CD14-positive monocyte (primary cell): ENCODE measurements around the gene ARHGAP21. TPM values are rescaled to one million over a fixed set of nuclear protein-coding genes. Genes with fewer than 3 reads are reported as not detected.

Experiments
- DNase-seq, 3 donors: peaks; one replicate each; pipeline ENCODE4 v3.0.0-alpha.2; 2011 to 2022
- H2AFZ ChIP-seq: 2 replicates; pipeline ENCODE4 v1.6.0; 2012; ENCODE audit warnings: mild to moderate bottlenecking, low read depth, low read length, inconsistent platforms; ENCODE audit not compliant: insufficient read depth, poor library complexity, severe bottlenecking
- H3K27ac ChIP-seq, 2 donors: 1 replicate in 1 of 2; 2 replicates in 1 of 2; pipeline ENCODE4 v1.5.1; 2012 to 2013; ENCODE audit warnings: low read length in 2 of 2, control low read depth in 1 of 2, inconsistent platforms in 1 of 2, low read depth in 1 of 2, mild to moderate bottlenecking in 1 of 2
- H3K27me3 ChIP-seq, 2 donors: one replicate each; pipeline versions ENCODE4 v1.6.0 to v1.6.1; 2011 to 2013; ENCODE audit warnings: low read length in 2 of 2; ENCODE audit not compliant: control insufficient read depth in 2 of 2, insufficient read depth in 2 of 2
- H3K36me3 ChIP-seq, 2 donors: replicated peaks in 1 of 2; 1 replicate in 1 of 2; 2 replicates in 1 of 2; pipeline versions ENCODE4 v1.5.1 to v1.6.1; 2012 to 2013; ENCODE audit warnings: low read length in 2 of 2, control low read depth in 1 of 2, inconsistent platforms in 1 of 2, mild to moderate bottlenecking in 1 of 2; ENCODE audit not compliant: insufficient read depth in 2 of 2, control insufficient read depth in 1 of 2
- H3K4me1 ChIP-seq, 2 donors: 1 replicate in 1 of 2; 2 replicates in 1 of 2; pipeline versions ENCODE4 v1.5.1 to v1.6.1; 2012 to 2013; ENCODE audit warnings: low read length in 2 of 2, control low read depth in 1 of 2, inconsistent platforms in 1 of 2, mild to moderate bottlenecking in 1 of 2, moderate library complexity in 1 of 2; ENCODE audit not compliant: insufficient read depth in 2 of 2, control insufficient read depth in 1 of 2
- H3K4me2 ChIP-seq: replicated peaks from 2 replicates; pipeline ENCODE3; 2012; ENCODE audit warnings: low read length, moderate library complexity, mild to moderate bottlenecking; ENCODE audit not compliant: poor library complexity, severe bottlenecking; ENCODE audit errors: extremely low read depth
- H3K4me3 ChIP-seq, 3 experiments: fragments of 200-600 bp in 1 of 3; sonication (generic) in 1 of 3; replicated peaks in 1 of 3; 1 replicate in 2 of 3; 2 replicates in 1 of 3; pipeline ENCODE4 v1.5.1; 2011 to 2013; ENCODE audit warnings: low read length in 3 of 3, mild to moderate bottlenecking in 3 of 3, control low read depth in 2 of 3, low read depth in 2 of 3, inconsistent platforms in 1 of 3, moderate library complexity in 1 of 3
- H3K79me2 ChIP-seq: 2 replicates; pipeline ENCODE4 v1.6.0; 2012; ENCODE audit warnings: mild to moderate bottlenecking, control low read depth, inconsistent platforms, low read length, moderate library complexity; ENCODE audit not compliant: insufficient read depth
- H3K9ac ChIP-seq: 2 replicates; pipeline ENCODE4 v1.6.0; 2017; ENCODE audit warnings: low read length, mild to moderate bottlenecking; ENCODE audit not compliant: insufficient read depth, poor library complexity, severe bottlenecking
- H3K9me3 ChIP-seq, 2 donors: replicated peaks in 1 of 2; 1 replicate in 1 of 2; 2 replicates in 1 of 2; pipeline versions ENCODE4 v1.5.1 to v1.6.1; 2012 to 2013; ENCODE audit warnings: low read length in 2 of 2, control low read depth in 1 of 2; ENCODE audit not compliant: control insufficient read depth in 1 of 2, insufficient read depth in 1 of 2
- H4K20me1 ChIP-seq: 2 replicates; pipeline ENCODE4 v1.6.0; 2012; ENCODE audit warnings: mild to moderate bottlenecking, low read length, control low read depth, moderate library complexity; ENCODE audit not compliant: insufficient read depth
- H3K27ac Mint-ChIP-seq, 7 donors: one replicate each; pipeline ENCODE4 v1.8.0; 2020; ENCODE audit warnings: mild to moderate bottlenecking in 7 of 7, mixed read lengths in 7 of 7, moderate library complexity in 6 of 7, inconsistent platforms in 2 of 7
- H3K27me3 Mint-ChIP-seq, 3 donors: one replicate each; pipeline ENCODE4 v1.8.0; 2021 to 2022; ENCODE audit warnings: low read depth in 3 of 3, mild to moderate bottlenecking in 3 of 3, mixed read lengths in 3 of 3, moderate library complexity in 3 of 3, inconsistent platforms in 1 of 3
- H3K36me3 Mint-ChIP-seq, 2 donors: one replicate each; pipeline ENCODE4 v1.8.0; 2020; ENCODE audit warnings: mixed read lengths in 2 of 2, inconsistent platforms in 1 of 2, mild to moderate bottlenecking in 1 of 2
- H3K4me1 Mint-ChIP-seq: one replicate; pipeline ENCODE4 v1.8.0; 2020; ENCODE audit warnings: mild to moderate bottlenecking, mixed read lengths
- H3K4me3 Mint-ChIP-seq, 2 donors: one replicate each; pipeline ENCODE4 v1.8.0; 2020; ENCODE audit warnings: mild to moderate bottlenecking in 2 of 2, mixed read lengths in 2 of 2, moderate library complexity in 1 of 2
- H3K9me3 Mint-ChIP-seq, 7 donors: one replicate each; pipeline ENCODE4 v1.8.0; 2020 to 2022; ENCODE audit warnings: mixed read lengths in 7 of 7, mild to moderate bottlenecking in 6 of 7, moderate library complexity in 6 of 7, inconsistent platforms in 2 of 7
- CTCF ChIP-seq: fragments of 200-600 bp; IDR thresholded peaks from one replicate; pipeline ENCODE4 v1.8.0; 2022; ENCODE audit warnings: antibody characterized with exemption, mild to moderate bottlenecking
- WGBS: methylation state at CpG from one replicate; pipeline ENCODE4 v1.1.5; 2013; ENCODE audit warnings: missing lambda C conversion rate; ENCODE audit not compliant: insufficient coverage; 5-methylcytosine and 5-hydroxymethylcytosine counted together
- intact Hi-C, 2 donors: fragments of 100-400 bp; cut with micrococcal nuclease; formaldehyde crosslinking; loops; one replicate each; pipeline versions ENCODE4 v1.15.0 to v1.15.1; 2023
- polyA plus RNA-seq, 3 donors: library from polyadenylated mRNA; depleted of rRNA in 1 of 3; unstranded in 2 of 3; stranded (reverse) in 1 of 3; fragments of 300-500 nt in 2 of 3; fragments of >200 nt in 1 of 3; fragmentation: Illumina TruSeq in 2 of 3; gene quantifications; 1 replicate in 2 of 3; 2 replicates in 1 of 3; pipeline ENCODE4 v1.2.3, GENCODE V29; 2012 to 2021

ARHGAP21 gene
- polyA plus RNA-seq, 3 donors = 2.1 to 20.0 (median 3.4) TPM

DNA sequence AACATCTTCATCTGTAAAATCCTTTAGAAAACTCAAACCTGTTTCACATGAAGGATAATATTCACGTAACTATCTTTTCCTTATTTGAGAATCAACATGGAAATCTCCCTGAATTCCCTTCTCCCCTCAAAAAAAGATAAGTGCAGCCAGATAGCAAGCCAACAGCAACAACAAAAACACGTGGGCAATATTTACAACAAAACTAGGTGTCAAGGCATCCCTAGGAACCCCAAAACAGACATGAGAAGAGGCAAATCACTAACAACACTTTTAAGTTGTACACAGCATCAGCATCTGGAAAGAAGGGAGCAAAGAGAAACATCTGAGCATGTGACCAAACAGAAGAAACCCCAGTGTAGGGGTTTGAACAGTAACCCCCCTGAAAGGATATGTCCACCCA lies 12.2 kb downstream of the ARHGAP21 start:
- Mint-ChIP-seq H3K36me3 (peaks cover 0 to 5% of the 10 kb centered on the region in 2 donors), H3K4me3 (no peak overlapping the region), H3K4me1 (peaks cover 2% of the 10 kb centered on the region), H3K9me3 (no peaks in the 10 kb centered on the region), H3K27ac (no peak overlapping the region), H3K27me3 (no peaks in the 10 kb centered on the region)
- no peaks in the 10 kb centered on the region for H3K9me3 ChIP-seq
- no peaks in the 10 kb centered on the region for H3K27me3 ChIP-seq
- no peak overlapping the region for H3K9ac ChIP-seq
- peaks cover 4 to 6% of the 10 kb centered on the region in 2 donors for H3K4me1 ChIP-seq
- H3K79me2 ChIP-seq = peaks cover 48% of the 10 kb centered on the region
- no peaks in the 10 kb centered on the region for H3K36me3 ChIP-seq
- WGBS = 100% methylated on average over 2 of the region's 2 CpGs
- no peak overlapping the region for H2AFZ ChIP-seq
- peaks cover 86% of the 10 kb centered on the region for H4K20me1 ChIP-seq
- H3K4me2 ChIP-seq = no peak overlapping the region
- intact Hi-C loops = no loop called here
- TF ChIP-seq CTCF = no peak
- H3K4me3 ChIP-seq = no peak overlapping the region
- no peak overlapping the region for H3K27ac ChIP-seq
- no peak for DNase-seq

GRCh38 chr10:24708081-24708480 lies 15.6 kb downstream of the ARHGAP21 start:
- Mint-ChIP-seq H3K4me3 (no peak overlapping the region), H3K36me3 (peaks cover 0 to 5% of the 10 kb centered on the region in 2 donors), H3K27me3 (no peaks in the 10 kb centered on the region), H3K27ac (no peak overlapping the region), H3K9me3 (no peaks in the 10 kb centered on the region), H3K4me1 (peaks cover 2% of the 10 kb centered on the region)
- DNase-seq = no peak
- no peaks in the 10 kb centered on the region for H3K27me3 ChIP-seq
- peaks cover 84% of the 10 kb centered on the region for H4K20me1 ChIP-seq
- intact Hi-C loops = no loop called here
- no peak overlapping the region for H3K4me2 ChIP-seq
- no peak overlapping the region for H3K4me3 ChIP-seq
- no peak overlapping the region for H3K27ac ChIP-seq
- no peak for TF ChIP-seq CTCF
- no peak overlapping the region for H3K9ac ChIP-seq
- no peaks in the 10 kb centered on the region for H3K36me3 ChIP-seq
- 100% methylated on average over 3 of the region's 3 CpGs for WGBS
- H3K79me2 ChIP-seq = peaks cover 56% of the 10 kb centered on the region
- no peak overlapping the region for H2AFZ ChIP-seq
- H3K9me3 ChIP-seq = no peaks in the 10 kb centered on the region
- peaks cover 9 to 13% of the 10 kb centered on the region in 2 donors for H3K4me1 ChIP-seq
